ENCODE measurements around the gene ZNF302. TPM values are rescaled to one million over a fixed set of nuclear protein-coding genes. Genes with fewer than 3 reads are reported as not detected.

Gene ZNF302
- total and polyA plus RNA-seq, 2 experiments from 2014 or later, result 16.6 to 27.4 TPM

GRCh38 chr19:34733266-34733745 is 55.8 kb downstream of the ZNF302 start (continued):
- TF ChIP-seq ZNF331 (CRISPR knock-in tag; IDR thresholded peaks at IDR 0.05; ENCODE audit: low read depth), result no peak
- TF ChIP-seq EZH2 (IDR thresholded peaks at IDR 0.05; ENCODE audit: low read depth, unreplicated experiment), result no peak
- TF ChIP-seq NANOG (IDR thresholded peaks at IDR 0.05; ENCODE audit: borderline replicate concordance), result no peak
- TF ChIP-seq STAT1 (IDR thresholded peaks at IDR 0.05; ENCODE audit: unreplicated experiment), result no peak
- no peak for TF ChIP-seq ETS1 (IDR thresholded peaks at IDR 0.05)
- no peak for TF ChIP-seq POLR2AphosphoS5 (IDR thresholded peaks at IDR 0.05; ENCODE audit: low read depth)
- TF ChIP-seq REST (IDR thresholded peaks at IDR 0.05; ENCODE audit: unreplicated experiment), result no peak
- TF ChIP-seq JUNB (IDR thresholded peaks at IDR 0.05; ENCODE audit: unreplicated experiment), result no peak
- TF ChIP-seq ZNF114 (CRISPR knock-in tag; IDR thresholded peaks at IDR 0.05), result no peak
- no peak for TF ChIP-seq CREB1 (CRISPR knock-in tag; IDR thresholded peaks at IDR 0.05; ENCODE audit: low read depth)

- Histone ChIP-seq H3K27me3 (ENCODE audit: insufficient read depth) (no peaks in the 10 kb centered on the region), H3F3A (replicated peaks; ENCODE audit: low read depth) (no peaks in the 10 kb centered on the region), H3K27ac (ENCODE audit: low read depth) (peak within 1 kb of the TSS; percentile 79), H2AFZ (peak within 1 kb of the TSS; percentile 97), H3K4me2 (peak within 1 kb of the TSS; percentile 98), H4K20me1 (replicated peaks; ENCODE audit: insufficient read depth) (no peaks in the 10 kb centered on the region), H3K36me3 (ENCODE audit: insufficient read depth) (no peaks in the 10 kb centered on the region), H3K9me2 (ENCODE audit: insufficient read depth) (no peaks in the 10 kb centered on the region), H3K79me2 (replicated peaks; ENCODE audit: insufficient read depth) (no peaks in the 10 kb centered on the region), H3K4me3 (peak within 1 kb of the TSS; percentile 98), H3K4me1 (ENCODE audit: insufficient read depth) (peaks cover 6% of the 10 kb centered on the region)
- ATAC-seq (peak; percentile 91), DNase-seq (ENCODE audit: low spot score) (peak; percentile 94)
- Mint-ChIP-seq H3K9me3 (no peaks in the 10 kb centered on the region), H3K36me3 (ENCODE audit: low read depth) (peaks cover 7% of the 10 kb centered on the region), H3K27ac (peak within 1 kb of the TSS; percentile 98), H3K4me1 (peaks cover 11% of the 10 kb centered on the region), H3K4me3 (peak within 1 kb of the TSS; percentile 93), H3K27me3 (ENCODE audit: insufficient read depth, low read depth, poor library complexity) (peaks cover 4% of the 10 kb centered on the region)
- peak; percentile 84 for TF ChIP-seq ETS1 (IDR thresholded peaks at IDR 0.05)
- no peak for TF ChIP-seq EZH2phosphoT487 (IDR thresholded peaks at IDR 0.05; ENCODE audit: unreplicated experiment)
- TF ChIP-seq POLR2AphosphoS5 (IDR thresholded peaks at IDR 0.05; ENCODE audit: low read depth), result peak; percentile 80
These were observed 56.5 kb downstream of the ZNF302 start, which contains the start of gene ZNF181 for GRCh38 chr19:34733746-34734536. Gene ZNF181 (plus strand): TSS chr19:34734243. CDS start chr19:34735038, 795 bp downstream.
